ENCODE measurements around the gene MMP25. TPM values are rescaled to one million over a fixed set of nuclear protein-coding genes. Genes with fewer than 3 reads are reported as not detected.

Gene MMP25
- total and polyA plus RNA-seq, 2 donors (not counting 1 experiment from before 2014, with no cell fraction given): 0.12 to 0.22 TPM

- Histone ChIP-seq H3K4me3 (ENCODE audit: control extremely low read depth in 1 of 5, extremely low read depth in 1 of 5, insufficient read depth in 1 of 5, low read depth in 2 of 5, low read length in 4 of 5) (no peak overlapping the region), H3K36me3 (replicated peaks in 1 of 2; ENCODE audit: control extremely low read depth in 1 of 2, control insufficient read depth in 1 of 2, extremely low read depth in 1 of 2, insufficient read depth in 2 of 2, low read length in 1 of 2) (no peaks in the 10 kb centered on the region), H3K4me1 (ENCODE audit: control insufficient read depth in 2 of 2, insufficient read depth in 2 of 2, low read length in 2 of 2) (peaks cover 9 to 12% of the 10 kb centered on the region in 2 donors), H3K9ac (ENCODE audit: low read length) (no peak overlapping the region), H3K27me3 (replicated peaks in 1 of 4; ENCODE audit: control extremely low read depth in 1 of 4, control insufficient read depth in 3 of 4, insufficient read depth in 4 of 4, low read length in 3 of 4) (peaks cover 0 to 5% (median 2%) of the 10 kb centered on the region in 4 experiments), H3K9me3 (ENCODE audit: control extremely low read depth in 1 of 3, control insufficient read depth in 2 of 3, insufficient read depth in 1 of 3, low read length in 2 of 3) (no peaks in the 10 kb centered on the region), H3K4me2 (replicated peaks; ENCODE audit: low read depth, low read length, poor library complexity, severe bottlenecking) (no peak overlapping the region), H3K27ac (ENCODE audit: low read length in 2 of 2) (no peak overlapping the region), H3K79me2 (ENCODE audit: control insufficient read depth, insufficient read depth, low read length) (no peaks in the 10 kb centered on the region), H4K20me1 (ENCODE audit: control insufficient read depth, insufficient read depth, low read length, poor library complexity, severe bottlenecking) (no peaks in the 10 kb centered on the region), H2AFZ (ENCODE audit: insufficient read depth, low read depth, low read length, poor library complexity, severe bottlenecking) (no peak overlapping the region)
- H3K4me3 Mint-ChIP-seq: no peak overlapping the region
- no peak for TF ChIP-seq EZH2 (IDR thresholded peaks at IDR 0.05; ENCODE audit: borderline replicate concordance, insufficient read depth, low read depth, low read length, poor library complexity, severe bottlenecking)
- TF ChIP-seq, protein P1, sequence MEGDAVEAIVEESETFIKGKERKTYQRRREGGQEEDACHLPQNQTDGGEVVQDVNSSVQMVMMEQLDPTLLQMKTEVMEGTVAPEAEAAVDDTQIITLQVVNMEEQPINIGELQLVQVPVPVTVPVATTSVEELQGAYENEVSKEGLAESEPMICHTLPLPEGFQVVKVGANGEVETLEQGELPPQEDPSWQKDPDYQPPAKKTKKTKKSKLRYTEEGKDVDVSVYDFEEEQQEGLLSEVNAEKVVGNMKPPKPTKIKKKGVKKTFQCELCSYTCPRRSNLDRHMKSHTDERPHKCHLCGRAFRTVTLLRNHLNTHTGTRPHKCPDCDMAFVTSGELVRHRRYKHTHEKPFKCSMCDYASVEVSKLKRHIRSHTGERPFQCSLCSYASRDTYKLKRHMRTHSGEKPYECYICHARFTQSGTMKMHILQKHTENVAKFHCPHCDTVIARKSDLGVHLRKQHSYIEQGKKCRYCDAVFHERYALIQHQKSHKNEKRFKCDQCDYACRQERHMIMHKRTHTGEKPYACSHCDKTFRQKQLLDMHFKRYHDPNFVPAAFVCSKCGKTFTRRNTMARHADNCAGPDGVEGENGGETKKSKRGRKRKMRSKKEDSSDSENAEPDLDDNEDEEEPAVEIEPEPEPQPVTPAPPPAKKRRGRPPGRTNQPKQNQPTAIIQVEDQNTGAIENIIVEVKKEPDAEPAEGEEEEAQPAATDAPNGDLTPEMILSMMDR (IDR thresholded peaks at IDR 0.05): no peak
- peaks cover 6% of the 10 kb centered on the region for H3K27me3 Mint-ChIP-seq
- no peak overlapping the region for H3K27ac Mint-ChIP-seq
- 93% methylated on average over 20 of the region's 20 CpGs for WGBS (ENCODE audit: insufficient coverage)
- H3K9me3 Mint-ChIP-seq (ENCODE audit: insufficient read depth): no peaks in the 10 kb centered on the region
- ATAC-seq (ENCODE audit: low read depth) (no peak), DNase-seq (no peak)
- POLR2A ChIA-PET: interaction anchor here (0.5 to 1.0 kb wide), 2 partner anchors 34 to 64 kb away, joined by 3 to 5 read pairs; no protein-coding TSS in a partner anchor
- CTCF ChIA-PET: interaction anchor here (0.9 to 12.2 kb wide), 2 partner anchors 37 to 133 kb away, joined by 3 to 238 read pairs; partner anchors contain the start of gene ZNF213
- intact Hi-C loops (cut with micrococcal nuclease): no loop called here
- peaks cover 19% of the 10 kb centered on the region for H3K4me1 Mint-ChIP-seq
Measured at GRCh38 chr16:3092501-3092941, 46.2 kb downstream of the MMP25 start.

- no peak overlapping the region for H3K9ac ChIP-seq (ENCODE audit: low read length)
- intact Hi-C loops (cut with micrococcal nuclease): no loop called here
- ATAC-seq (ENCODE audit: low read depth) (no peak), DNase-seq (peak; percentile 68)
- peaks cover 9 to 12% of the 10 kb centered on the region in 2 donors for H3K4me1 ChIP-seq (ENCODE audit: control insufficient read depth in 2 of 2, insufficient read depth in 2 of 2, low read length in 2 of 2)
- CTCF ChIA-PET: interaction anchor here (1.1 to 12.2 kb wide), 6 partner anchors 35 to 72 kb away, joined by 3 to 238 read pairs (median 4); partner anchors contain the start of gene ZNF213
- 96% methylated on average over 19 of the region's 22 CpGs for WGBS (ENCODE audit: insufficient coverage)
- no peaks in the 10 kb centered on the region for H3K27me3 Mint-ChIP-seq
- peaks cover 0 to 3% (median 0%) of the 10 kb centered on the region in 4 experiments for H3K27me3 ChIP-seq (replicated peaks in 1 of 4; ENCODE audit: control extremely low read depth in 1 of 4, control insufficient read depth in 3 of 4, insufficient read depth in 4 of 4, low read length in 3 of 4)
- no peaks in the 10 kb centered on the region for H3K79me2 ChIP-seq (ENCODE audit: control insufficient read depth, insufficient read depth, low read length)
- TF ChIP-seq, protein P1 (IDR thresholded peaks at IDR 0.05): peak; percentile 62
- no peak for TF ChIP-seq EZH2 (IDR thresholded peaks at IDR 0.05; ENCODE audit: borderline replicate concordance, insufficient read depth, low read depth, low read length, poor library complexity, severe bottlenecking)
- H3K4me1 Mint-ChIP-seq: peaks cover 20% of the 10 kb centered on the region
- H3K27ac Mint-ChIP-seq: peak overlapping the region; percentile 34
- no peaks in the 10 kb centered on the region for H3K9me3 Mint-ChIP-seq (ENCODE audit: insufficient read depth)
- no peaks in the 10 kb centered on the region for H4K20me1 ChIP-seq (ENCODE audit: control insufficient read depth, insufficient read depth, low read length, poor library complexity, severe bottlenecking)
- H3K36me3 ChIP-seq (replicated peaks in 1 of 2; ENCODE audit: control extremely low read depth in 1 of 2, control insufficient read depth in 1 of 2, extremely low read depth in 1 of 2, insufficient read depth in 2 of 2, low read length in 1 of 2): no peaks in the 10 kb centered on the region
- no peak overlapping the region for H3K4me3 Mint-ChIP-seq
- H3K27ac ChIP-seq (ENCODE audit: low read length in 2 of 2): no peak overlapping the region
- POLR2A ChIA-PET: interaction anchor here (1.6 kb wide), 1 partner anchor 20 kb away, joined by 6 read pairs; no protein-coding TSS in a partner anchor
- no peak overlapping the region for H3K4me3 ChIP-seq (ENCODE audit: control extremely low read depth in 1 of 5, extremely low read depth in 1 of 5, insufficient read depth in 1 of 5, low read depth in 2 of 5, low read length in 4 of 5)
- peaks cover 0 to 2% (median 0%) of the 10 kb centered on the region in 3 donors for H3K9me3 ChIP-seq (ENCODE audit: control extremely low read depth in 1 of 3, control insufficient read depth in 2 of 3, insufficient read depth in 1 of 3, low read length in 2 of 3)
- H3K4me2 ChIP-seq (replicated peaks; ENCODE audit: low read depth, low read length, poor library complexity, severe bottlenecking): no peak overlapping the region
- H2AFZ ChIP-seq (ENCODE audit: insufficient read depth, low read depth, low read length, poor library complexity, severe bottlenecking): no peak overlapping the region
Measured at GRCh38 chr16:3094289-3095027, 48.1 kb downstream of the MMP25 start.
